GM19372 (cell line): ENCODE measurements around the gene PPM1B.
"Not testable (repeated sequence)": the region's sequence is repeated elsewhere in the genome, so short reads cannot be mapped to it uniquely, and the experiment has no call there.

ENCODE experiments used
- ATAC-seq: cut with Tn5 transposase; IDR thresholded peaks from one replicate; pipeline ENCODE4 v1.9.1; 2021; ENCODE audit warnings: mild to moderate bottlenecking, low read depth, moderate library complexity; ENCODE audit not compliant: unreplicated experiment

PPM1B gene

DNA sequence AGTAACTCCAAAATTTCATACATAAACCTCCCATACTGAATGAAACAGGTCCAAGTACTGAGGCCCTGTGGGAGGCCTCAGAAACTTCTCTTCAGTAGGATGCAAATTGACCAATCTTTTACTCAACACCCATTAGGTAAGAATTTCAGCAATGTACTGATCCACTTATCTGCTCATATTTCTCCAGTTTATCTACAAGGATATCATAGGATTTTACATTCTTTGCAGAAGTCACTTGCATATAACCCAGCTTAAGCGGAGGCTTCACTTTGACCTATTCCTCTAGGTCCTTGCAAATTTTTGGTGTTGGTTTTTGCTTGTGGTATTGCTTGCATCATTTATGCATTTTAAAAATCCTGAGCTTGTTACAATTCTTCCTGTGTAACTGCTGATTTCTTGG lies 77.8 kb downstream of the PPM1B start:
- ATAC-seq = no peak

DNA sequence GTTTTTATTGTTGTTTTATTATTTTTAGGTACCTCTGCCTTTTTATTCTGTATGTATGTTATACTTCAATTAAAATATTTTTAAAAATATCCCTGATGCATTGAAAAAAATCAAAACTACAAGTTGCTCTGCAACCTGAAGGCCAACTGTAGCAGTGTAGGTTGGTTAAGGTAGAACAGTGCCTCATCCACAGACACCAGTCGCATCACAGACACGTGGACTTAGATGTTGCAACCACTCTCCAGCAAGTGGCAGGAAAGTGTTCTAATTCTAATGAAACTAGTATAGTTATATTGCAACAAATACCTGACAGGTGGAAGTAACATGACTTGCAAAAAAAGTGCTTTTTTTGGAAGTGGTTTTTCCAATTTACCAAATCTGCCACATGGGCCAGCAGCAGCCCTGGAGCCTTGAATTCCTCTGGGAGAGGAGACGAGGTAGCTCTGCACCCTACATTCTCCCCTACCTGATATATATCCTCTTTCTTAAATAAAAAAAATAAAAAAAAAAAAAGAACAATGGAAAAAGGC lies 78.2 kb downstream of the PPM1B start:
- ATAC-seq = no peak

DNA sequence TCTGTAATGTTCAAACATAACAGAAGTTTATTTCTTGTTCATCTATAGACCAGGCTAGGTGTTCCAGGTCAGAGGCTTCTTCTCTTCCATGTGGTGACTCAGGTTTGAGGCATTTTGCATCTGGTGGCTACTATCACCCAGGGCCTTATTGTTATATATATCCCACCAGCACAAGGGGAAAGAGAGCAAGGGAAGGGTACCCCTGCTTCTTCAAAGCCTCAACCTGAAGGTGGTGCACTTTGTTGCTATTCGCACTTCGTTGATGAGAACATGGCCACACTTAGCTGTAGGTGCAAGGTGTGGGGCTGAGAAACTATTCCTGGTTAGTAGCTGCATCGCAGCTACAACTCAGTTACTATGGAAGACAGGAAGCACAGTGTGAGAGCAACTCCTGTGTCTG lies 79.2 kb downstream of the PPM1B start:
- ATAC-seq = no peak

DNA sequence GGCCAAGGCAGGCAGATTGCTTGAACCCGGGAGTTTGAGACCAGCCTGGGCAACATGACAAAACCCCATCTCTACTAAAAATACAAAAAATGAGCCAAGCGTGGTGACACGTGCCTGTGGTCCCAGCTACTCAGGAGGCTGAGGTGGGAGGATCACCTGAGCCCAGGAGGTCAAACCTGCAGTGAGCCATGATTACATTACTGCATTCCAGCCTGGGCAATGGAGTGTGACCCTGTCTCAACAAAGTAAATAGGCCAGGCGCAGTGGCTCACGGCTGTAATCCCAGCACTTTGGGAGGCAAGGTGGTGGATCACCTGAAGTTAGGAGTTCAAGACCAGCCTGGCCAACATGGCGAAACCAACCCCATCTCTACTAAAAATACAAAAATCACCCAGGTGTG lies 80.6 kb downstream of the PPM1B start:
- not testable (repeated sequence) for ATAC-seq

DNA sequence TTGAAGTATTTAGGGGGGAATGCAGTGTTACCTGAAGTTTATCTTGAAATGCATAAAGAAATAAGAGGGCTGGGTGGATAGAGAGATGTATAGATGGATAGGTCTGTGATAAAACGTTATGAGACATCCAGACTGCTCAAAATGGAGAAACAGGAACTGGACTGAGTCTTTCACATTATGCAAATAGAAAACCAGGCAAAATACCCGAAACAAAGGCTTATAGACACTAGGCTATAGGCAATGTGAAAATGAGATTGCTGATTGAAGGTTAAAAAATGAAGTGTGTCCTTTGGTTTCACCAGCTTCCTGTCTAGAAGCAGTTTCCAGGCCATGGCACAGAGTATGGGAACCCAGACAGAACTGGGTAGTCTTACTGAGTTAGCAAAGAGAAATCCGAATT lies 81.7 kb downstream of the PPM1B start:
- no peak for ATAC-seq

DNA sequence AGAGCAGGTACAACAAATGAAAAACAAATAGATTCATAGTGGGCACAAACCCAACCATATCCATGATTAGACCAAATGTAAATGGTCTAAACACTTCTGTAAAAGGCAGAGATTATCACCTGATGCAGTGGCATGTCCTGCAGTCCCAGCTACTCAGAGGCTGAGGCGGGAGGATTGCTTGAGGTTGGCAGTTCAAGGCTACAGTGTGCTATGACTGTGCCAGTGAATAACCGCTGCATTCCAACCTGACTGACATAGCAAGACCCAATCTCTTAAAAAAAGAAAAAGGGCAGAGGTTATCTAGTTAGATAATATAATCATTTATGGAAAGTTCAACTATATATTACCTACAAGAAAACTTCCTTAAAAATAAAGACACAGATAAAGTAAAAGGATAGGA lies 85.3 kb downstream of the PPM1B start:
- ATAC-seq = no peak

DNA sequence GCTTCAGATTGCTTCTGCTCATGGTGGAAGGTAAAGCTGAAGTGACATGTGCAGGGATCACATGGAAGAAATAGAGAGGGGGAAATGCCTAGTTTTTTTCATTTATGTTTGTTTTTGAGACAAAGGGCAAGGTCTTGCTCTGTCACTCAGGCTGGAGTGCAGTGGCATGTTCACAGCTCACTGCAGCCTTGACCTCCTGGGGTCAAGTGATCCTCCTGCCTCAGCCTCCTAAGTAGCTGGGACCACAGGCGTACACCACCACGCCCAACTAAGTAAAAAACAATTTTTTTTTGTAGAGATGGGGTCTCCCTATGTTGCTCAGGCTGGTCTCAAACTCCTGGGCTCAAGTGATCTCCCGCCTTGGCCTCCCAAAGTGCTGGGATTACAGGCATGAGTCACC lies 87.0 kb downstream of the PPM1B start:
- not testable (repeated sequence) for ATAC-seq

DNA sequence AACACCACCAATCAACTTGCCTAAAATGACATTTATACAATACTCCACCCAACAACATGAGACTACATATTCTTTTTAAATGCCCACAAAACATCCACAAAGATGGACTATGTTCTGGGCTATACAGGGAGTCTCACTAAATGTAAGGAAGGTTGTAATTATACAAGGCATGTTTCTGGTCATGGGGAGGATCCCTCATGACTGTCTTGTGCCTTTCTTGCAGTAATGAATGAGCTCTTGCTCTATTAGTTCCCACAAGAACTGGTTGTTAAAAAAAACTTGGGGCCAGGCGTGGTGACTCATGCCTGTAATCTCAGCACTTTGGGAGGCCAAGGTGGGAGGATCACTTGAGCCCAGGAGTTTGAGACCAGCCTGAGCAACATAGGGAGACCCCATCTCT lies 89.1 kb downstream of the PPM1B start:
- ATAC-seq = not testable (repeated sequence)

DNA sequence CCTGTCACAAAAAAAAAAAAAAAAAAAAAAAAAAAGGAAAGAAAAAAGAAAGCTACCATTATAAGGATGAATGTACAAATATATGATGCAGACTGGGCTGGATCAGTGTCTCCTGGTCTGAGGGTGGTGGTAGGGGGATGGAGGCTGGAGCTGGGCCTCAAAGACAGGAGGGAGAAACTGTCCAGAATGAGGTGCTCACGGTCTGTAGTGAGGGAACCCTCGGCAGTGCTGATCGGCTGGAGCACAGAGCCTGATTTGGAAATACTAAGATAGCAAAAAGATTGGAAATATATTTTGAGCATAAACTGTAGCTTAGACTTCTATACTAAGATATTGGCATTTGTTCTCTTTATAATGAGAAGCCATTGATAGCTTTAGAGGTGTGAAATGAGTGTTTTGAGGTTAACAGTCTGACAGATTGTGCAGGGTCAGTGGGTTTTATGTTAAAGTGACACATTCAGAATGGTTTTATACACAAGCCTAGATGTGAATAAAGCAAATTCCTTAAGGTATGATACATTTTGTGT lies 98.7 kb downstream of the PPM1B start:
- no peak for ATAC-seq

DNA sequence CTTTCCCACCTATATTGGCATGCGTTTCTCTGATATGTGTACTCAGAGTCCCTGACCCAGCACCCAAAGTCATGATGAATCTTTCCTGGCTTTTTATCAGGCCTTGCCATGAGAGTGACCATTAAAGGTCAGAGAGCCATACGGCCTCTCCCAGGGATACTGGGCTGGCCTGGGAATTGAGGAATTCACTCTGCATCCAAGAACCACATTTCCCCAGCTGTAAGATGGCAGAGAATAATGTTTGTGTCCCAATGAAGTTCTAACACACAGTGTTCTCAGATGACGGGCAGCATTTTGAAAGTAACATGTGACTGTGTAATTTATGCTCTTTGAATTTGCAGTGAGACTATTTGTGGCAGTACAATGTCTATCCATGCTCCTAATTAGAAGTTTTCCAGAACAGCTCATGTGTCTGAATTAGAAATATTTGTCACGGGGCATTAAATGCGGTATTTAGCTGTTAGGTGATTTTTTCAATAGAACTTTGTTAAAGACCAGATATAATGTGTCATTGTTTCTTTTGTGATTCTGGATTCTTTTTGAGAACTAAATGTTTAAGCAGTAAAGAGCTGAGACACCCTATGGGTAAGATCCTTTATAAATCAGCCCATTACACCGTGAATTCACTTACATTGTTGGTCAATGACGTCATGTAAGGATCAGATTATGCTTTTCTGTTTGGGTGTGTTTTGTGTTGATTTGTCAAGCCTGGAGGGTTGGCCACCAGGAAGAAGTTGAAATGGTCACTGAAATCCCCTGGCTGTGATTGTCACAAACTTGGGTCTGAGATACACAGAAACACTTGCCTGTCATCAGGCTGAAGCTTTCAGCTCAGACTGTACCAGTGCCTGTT lies 99.3 kb downstream of the PPM1B start:
- no peak for ATAC-seq

DNA sequence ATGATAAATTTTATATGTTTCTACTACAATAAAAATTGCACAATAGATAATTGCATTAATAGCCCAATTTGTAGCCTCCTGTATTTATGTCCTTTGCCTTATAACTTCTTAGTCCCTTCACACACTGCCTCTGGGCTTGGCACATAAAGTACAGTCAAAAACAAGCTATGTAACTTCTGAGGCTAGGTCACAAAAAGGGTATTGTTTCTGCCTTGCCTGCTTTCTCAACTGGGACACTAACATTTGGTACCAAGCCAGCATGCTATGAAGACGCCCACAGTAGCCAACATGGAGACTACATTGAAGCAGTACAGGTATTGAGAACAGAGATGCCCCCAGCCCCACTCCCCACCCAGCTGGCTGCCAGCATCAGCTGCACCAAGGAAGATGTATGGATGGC lies 101.2 kb downstream of the PPM1B start:
- no peak for ATAC-seq

DNA sequence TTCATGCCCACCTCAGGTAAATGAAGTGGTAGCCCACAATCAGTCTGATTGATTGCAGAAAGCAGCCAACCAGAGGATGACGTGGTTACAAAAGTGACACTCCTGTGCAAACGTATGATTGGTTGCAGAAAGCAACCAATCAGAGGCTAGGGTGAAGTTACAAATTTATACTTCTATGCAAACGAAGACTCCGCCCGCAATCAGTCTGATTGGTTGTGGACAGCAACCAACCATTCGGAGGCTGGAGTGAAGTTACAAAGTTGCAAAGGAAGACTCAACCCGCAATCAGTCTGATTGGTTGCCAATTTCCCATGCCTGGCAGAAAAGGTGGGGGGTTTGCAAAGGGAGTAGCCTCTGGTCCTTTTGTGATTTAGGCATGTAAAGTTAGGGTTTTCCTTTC lies 102.6 kb downstream of the PPM1B start:
- no peak for ATAC-seq

DNA sequence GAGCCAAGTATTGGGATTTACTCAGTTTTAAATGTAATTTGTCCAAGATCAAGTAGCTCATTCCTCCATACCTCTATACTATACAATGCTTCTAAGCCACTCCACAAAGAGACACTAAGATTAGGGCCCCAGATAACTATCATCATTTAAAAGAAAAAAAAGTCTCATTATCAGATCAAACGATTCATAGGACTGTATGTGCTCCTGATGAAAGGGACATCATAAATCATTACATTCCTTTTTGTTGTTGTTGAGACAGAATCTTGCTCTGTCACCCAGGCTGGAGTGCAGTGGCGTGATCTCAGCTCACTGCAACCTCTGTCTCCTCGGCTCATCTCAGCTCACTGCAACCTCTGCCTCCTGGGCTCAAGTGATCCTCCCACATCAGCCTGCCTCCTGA lies 104.4 kb downstream of the PPM1B start:
- no peak for ATAC-seq

DNA sequence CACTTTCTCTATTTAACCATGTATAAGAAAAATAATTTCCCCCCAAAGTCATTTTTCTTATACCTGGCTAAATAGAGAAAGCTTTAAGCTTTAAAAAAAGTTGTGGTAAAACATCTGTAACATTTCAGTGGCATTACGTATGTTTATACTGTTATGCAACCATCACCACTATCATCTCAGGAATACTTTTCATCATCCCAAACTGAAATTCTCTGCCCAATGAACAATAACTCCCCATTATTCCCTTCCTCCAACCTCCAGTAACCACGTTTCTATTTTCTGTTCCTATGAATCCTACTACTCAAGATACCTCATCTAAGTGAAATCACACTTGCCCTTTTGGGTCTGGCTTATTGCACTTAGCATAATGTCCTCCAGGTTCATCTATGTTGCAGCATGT lies 104.9 kb downstream of the PPM1B start:
- ATAC-seq = no peak

DNA sequence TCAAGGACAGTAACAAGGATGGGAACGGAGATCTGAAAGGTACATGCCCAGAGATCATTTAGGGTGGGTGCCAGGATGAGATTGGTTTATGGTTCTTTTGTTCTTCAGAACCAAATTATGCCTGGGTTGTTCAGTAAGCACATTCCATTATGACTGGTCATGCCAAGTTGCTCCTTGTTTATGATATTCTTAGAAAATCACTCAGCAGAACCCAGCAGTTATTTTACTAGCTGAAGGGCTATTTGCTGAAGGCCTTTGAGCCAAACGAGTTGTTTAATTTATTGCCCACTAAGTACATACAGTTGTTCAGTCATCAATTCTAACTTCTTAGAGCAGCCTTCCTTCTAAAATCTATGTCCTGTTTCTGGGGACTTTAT lies 107.2 kb downstream of the PPM1B start:
- no peak for ATAC-seq

DNA sequence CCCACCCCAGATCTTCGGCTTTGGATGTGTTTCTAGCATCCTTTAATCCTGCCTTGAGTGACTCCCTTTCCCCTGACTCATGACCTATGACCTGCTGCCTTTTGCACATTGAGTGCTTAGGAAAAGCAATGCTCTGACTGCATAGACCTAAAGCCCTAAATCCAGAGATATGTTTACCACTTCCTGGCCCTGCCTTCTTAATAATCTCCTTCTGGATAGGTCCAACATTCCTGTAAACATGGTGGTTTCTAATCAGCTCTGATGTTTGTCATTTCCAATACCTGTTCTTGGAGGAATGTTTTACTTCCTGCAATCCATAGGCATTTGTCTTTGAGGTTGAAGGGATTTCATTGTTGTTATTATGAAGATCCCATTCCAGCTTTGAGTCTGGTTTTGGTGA lies 108.9 kb downstream of the PPM1B start:
- ATAC-seq = no peak

DNA sequence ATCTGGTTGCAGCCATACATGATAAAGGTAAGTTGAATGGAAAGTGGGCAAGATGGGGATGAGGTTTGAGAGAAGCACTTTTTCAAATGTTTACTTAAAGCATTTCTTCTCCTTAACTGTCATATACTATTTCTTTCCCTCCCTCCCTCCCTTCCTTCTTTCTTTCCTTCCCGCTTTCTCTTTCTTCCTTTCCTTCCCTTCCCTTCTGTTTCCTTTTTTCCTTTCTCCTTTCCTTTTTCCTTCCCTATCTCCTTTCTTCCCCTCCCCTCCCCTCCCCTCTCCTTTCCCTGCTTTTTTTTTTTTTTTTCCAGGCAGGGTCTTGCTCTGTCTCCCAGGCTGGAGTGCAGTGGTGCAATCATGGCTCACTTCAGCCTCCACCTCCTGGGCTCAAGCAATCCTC lies 112.2 kb downstream of the PPM1B start:
- no peak for ATAC-seq
